Astrocyte (in vitro differentiated cells and primary cell): Measurements from ENCODE around the gene CDRT15L2.
"Not testable (repeated sequence)": the region's sequence is repeated elsewhere in the genome, so short reads cannot be mapped to it uniquely, and the experiment has no call there.

Source experiments
- EZH2 ChIP-seq: IDR thresholded peaks from 2 replicates; pipeline ENCODE4 v1.6.1; 2012; ENCODE audit warnings: mild to moderate bottlenecking, low read length, inconsistent platforms; ENCODE audit not compliant: insufficient read depth
- TF ChIP-seq, protein P1 (sequence below): IDR thresholded peaks from 2 replicates; pipeline ENCODE4 v1.5.1; 2011; ENCODE audit warnings: low read depth, mild to moderate bottlenecking, inconsistent platforms, low read length, moderate library complexity; ENCODE audit not compliant: insufficient read depth

DNA sequence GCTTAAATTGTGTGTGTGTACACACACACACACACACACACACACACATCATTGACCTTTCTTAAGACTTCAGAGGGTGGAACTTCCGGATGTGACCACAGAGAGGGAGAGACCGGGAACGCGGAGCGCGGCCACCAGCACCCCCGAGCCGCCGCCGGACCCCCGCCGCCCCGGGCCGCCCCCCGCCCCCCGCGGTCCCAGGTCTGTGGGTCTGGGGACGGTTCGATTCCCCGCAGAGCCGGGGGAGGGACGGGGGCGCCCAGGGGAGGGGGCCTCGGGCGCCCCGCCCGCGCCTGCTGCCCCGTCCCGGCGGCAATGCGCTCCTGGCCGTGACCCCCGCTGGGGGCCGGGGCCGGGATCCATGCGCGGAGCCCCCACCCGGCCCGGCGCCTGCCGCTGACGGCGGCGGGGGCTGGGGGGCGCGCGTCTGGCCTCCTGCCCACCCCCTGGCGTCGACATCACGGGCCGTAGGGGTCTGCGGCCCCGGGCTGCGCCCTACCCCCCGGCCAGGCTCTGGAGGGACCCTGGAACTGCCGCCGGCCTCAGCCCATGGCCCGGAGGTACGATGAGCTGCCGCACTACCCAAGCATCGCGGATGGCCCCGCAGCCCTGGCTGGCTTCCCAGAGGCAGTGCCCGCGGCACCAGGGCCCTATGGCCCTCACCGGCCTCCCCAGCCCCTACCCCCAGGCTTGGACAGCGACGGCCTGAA, 9.4 kb downstream of the CDRT15L2 start:
- TF ChIP-seq, protein P1, sequence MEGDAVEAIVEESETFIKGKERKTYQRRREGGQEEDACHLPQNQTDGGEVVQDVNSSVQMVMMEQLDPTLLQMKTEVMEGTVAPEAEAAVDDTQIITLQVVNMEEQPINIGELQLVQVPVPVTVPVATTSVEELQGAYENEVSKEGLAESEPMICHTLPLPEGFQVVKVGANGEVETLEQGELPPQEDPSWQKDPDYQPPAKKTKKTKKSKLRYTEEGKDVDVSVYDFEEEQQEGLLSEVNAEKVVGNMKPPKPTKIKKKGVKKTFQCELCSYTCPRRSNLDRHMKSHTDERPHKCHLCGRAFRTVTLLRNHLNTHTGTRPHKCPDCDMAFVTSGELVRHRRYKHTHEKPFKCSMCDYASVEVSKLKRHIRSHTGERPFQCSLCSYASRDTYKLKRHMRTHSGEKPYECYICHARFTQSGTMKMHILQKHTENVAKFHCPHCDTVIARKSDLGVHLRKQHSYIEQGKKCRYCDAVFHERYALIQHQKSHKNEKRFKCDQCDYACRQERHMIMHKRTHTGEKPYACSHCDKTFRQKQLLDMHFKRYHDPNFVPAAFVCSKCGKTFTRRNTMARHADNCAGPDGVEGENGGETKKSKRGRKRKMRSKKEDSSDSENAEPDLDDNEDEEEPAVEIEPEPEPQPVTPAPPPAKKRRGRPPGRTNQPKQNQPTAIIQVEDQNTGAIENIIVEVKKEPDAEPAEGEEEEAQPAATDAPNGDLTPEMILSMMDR, result not testable (repeated sequence)
- TF ChIP-seq EZH2, result not testable (repeated sequence)
